ENCODE measurements around the gene PSORS1C2. TPM values are rescaled to one million over a fixed set of nuclear protein-coding genes. Genes with fewer than 3 reads are reported as not detected.
"Not testable (repeated sequence)": the region's sequence is repeated elsewhere in the genome, so short reads cannot be mapped to it uniquely, and the experiment has no call there.

Gene PSORS1C2
- total RNA-seq, 1 experiment from 2014 or later, result not detected

- not testable (repeated sequence) for H3K9me3 ChIP-seq (ENCODE audit: low read length); H3K9ac ChIP-seq (ENCODE audit: low read length)
These were observed 31.2 kb upstream of the PSORS1C2 start for GRCh38 chr6:31169858-31170599.

DNA sequence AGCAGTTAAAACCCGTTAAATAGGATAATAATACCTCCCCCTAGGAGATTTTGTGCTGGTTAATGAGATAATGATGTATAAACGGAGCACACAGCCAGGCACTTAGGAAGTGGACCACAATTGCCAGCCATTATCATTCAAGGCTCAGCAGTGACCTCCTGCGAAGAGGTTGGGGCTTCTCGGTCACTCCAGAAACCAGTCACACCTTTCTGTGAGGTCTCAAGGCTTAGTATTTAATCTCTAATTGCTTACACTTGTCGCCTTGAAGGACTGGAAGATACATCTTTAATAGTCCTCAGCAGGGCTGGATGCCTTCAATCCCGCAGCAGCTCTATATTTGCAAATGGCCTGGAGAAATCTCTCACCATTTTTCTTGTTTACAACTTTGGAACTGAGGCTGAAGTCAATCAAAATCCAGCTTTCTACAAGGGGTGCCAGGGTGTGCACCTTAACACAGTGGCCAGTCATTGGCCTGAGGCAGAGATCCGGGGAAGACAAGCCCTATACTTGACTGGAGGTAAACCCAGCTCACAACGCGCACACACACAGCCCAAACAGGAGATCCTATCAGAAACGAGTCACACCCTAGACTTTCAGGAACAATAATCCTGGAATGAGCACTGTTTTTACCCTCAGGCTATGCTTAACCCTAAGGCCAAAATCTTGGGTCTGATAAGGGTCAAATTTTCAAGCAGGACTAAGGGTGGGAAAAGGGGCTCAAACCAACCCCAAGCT, 30.4 kb upstream of the PSORS1C2 start:
- no peaks in the 10 kb centered on the region for H3K9me2 ChIP-seq (replicated peaks; ENCODE audit: insufficient read depth, low read length)
- H3K4me2 ChIP-seq (ENCODE audit: low read depth, low read length, poor library complexity, severe bottlenecking), result no peak overlapping the region
- DNase-seq, result no peak
- no peak overlapping the region for H3K9ac ChIP-seq (ENCODE audit: low read length)
- no peaks in the 10 kb centered on the region for H3K79me2 ChIP-seq (ENCODE audit: low read length)
- no peak overlapping the region for H3K4me3 ChIP-seq (ENCODE audit: low read length)
- no peaks in the 10 kb centered on the region for H4K20me1 ChIP-seq (ENCODE audit: insufficient read depth, low read depth, low read length)
- H3K4me1 ChIP-seq (ENCODE audit: low read length), result peaks cover 12% of the 10 kb centered on the region
- no peaks in the 10 kb centered on the region for H3K27me3 ChIP-seq (ENCODE audit: low read length)
- H3K27ac ChIP-seq (ENCODE audit: low read length), result no peak overlapping the region
- no peaks in the 10 kb centered on the region for H3K9me3 ChIP-seq (ENCODE audit: low read length)
- H2AFZ ChIP-seq (ENCODE audit: low read length), result no peak overlapping the region
- no peaks in the 10 kb centered on the region for H3K36me3 ChIP-seq (ENCODE audit: insufficient read depth, low read length)

More at GRCh38 chr6:31169858-31170599, 31.2 kb upstream of the PSORS1C2 start:
- H3K79me2 ChIP-seq (ENCODE audit: low read length); H3K9me2 ChIP-seq (replicated peaks; ENCODE audit: insufficient read depth, low read length); H4K20me1 ChIP-seq (ENCODE audit: insufficient read depth, low read depth, low read length); H2AFZ ChIP-seq (ENCODE audit: low read length); H3K4me1 ChIP-seq (ENCODE audit: low read length); H3K4me3 ChIP-seq (ENCODE audit: low read length); H3K27me3 ChIP-seq (ENCODE audit: low read length); H3K4me2 ChIP-seq (ENCODE audit: low read depth, low read length, poor library complexity, severe bottlenecking); DNase-seq; H3K27ac ChIP-seq (ENCODE audit: low read length); H3K36me3 ChIP-seq (ENCODE audit: insufficient read depth, low read length): not testable (repeated sequence)

GRCh38 chr6:31168606-31169005, 29.7 kb upstream of the PSORS1C2 start:
- H3K9me2 ChIP-seq (replicated peaks; ENCODE audit: insufficient read depth, low read length), result no peaks in the 10 kb centered on the region
- peaks cover under 1% of the 10 kb centered on the region; the same call in 1 of the 2 replicates for H4K20me1 ChIP-seq (ENCODE audit: insufficient read depth, low read depth, low read length)
- DNase-seq, result no peak
- H3K4me1 ChIP-seq (ENCODE audit: low read length), result peaks cover 18% of the 10 kb centered on the region
- H2AFZ ChIP-seq (ENCODE audit: low read length), result no peak overlapping the region
- no peaks in the 10 kb centered on the region for H3K9me3 ChIP-seq (ENCODE audit: low read length)
- no peak overlapping the region for H3K4me2 ChIP-seq (ENCODE audit: low read depth, low read length, poor library complexity, severe bottlenecking)
- H3K4me3 ChIP-seq (ENCODE audit: low read length), result no peak overlapping the region
- H3K79me2 ChIP-seq (ENCODE audit: low read length), result no peaks in the 10 kb centered on the region
- no peaks in the 10 kb centered on the region for H3K36me3 ChIP-seq (ENCODE audit: insufficient read depth, low read length)
- no peak overlapping the region for H3K27ac ChIP-seq (ENCODE audit: low read length)
- no peak overlapping the region for H3K9ac ChIP-seq (ENCODE audit: low read length)
- no peaks in the 10 kb centered on the region for H3K27me3 ChIP-seq (ENCODE audit: low read length)

GRCh38 chr6:31165986-31166385, 27.1 kb upstream of the PSORS1C2 start:
- Histone ChIP-seq H3K4me3 (ENCODE audit: low read length) (no peak overlapping the region), H3K9me2 (replicated peaks; ENCODE audit: insufficient read depth, low read length) (no peaks in the 10 kb centered on the region), H3K36me3 (ENCODE audit: insufficient read depth, low read length) (peaks cover 3% of the 10 kb centered on the region), H3K27me3 (ENCODE audit: low read length) (no peaks in the 10 kb centered on the region), H3K9ac (ENCODE audit: low read length) (no peak overlapping the region), H3K4me1 (ENCODE audit: low read length) (peaks cover 32% of the 10 kb centered on the region), H2AFZ (ENCODE audit: low read length) (no peak overlapping the region), H3K79me2 (ENCODE audit: low read length) (no peaks in the 10 kb centered on the region), H4K20me1 (ENCODE audit: insufficient read depth, low read depth, low read length) (peaks cover 13% of the 10 kb centered on the region), H3K27ac (ENCODE audit: low read length) (no peak overlapping the region), H3K9me3 (ENCODE audit: low read length) (no peaks in the 10 kb centered on the region), H3K4me2 (ENCODE audit: low read depth, low read length, poor library complexity, severe bottlenecking) (no peak overlapping the region)
- no peak for DNase-seq

- Histone ChIP-seq H3K4me1 (ENCODE audit: low read length) (peaks cover 32% of the 10 kb centered on the region), H4K20me1 (ENCODE audit: insufficient read depth, low read depth, low read length) (peaks cover 13% of the 10 kb centered on the region)
- H3K36me3 ChIP-seq (ENCODE audit: insufficient read depth, low read length); H2AFZ ChIP-seq (ENCODE audit: low read length); H3K9ac ChIP-seq (ENCODE audit: low read length); H3K9me2 ChIP-seq (replicated peaks; ENCODE audit: insufficient read depth, low read length); H3K79me2 ChIP-seq (ENCODE audit: low read length); DNase-seq; H3K27me3 ChIP-seq (ENCODE audit: low read length); H3K27ac ChIP-seq (ENCODE audit: low read length); H3K4me3 ChIP-seq (ENCODE audit: low read length); H3K9me3 ChIP-seq (ENCODE audit: low read length); H3K4me2 ChIP-seq (ENCODE audit: low read depth, low read length, poor library complexity, severe bottlenecking): not testable (repeated sequence)
These were observed 26.4 kb upstream of the PSORS1C2 start for GRCh38 chr6:31165064-31165832.

- DNase-seq; H3K9ac ChIP-seq (ENCODE audit: low read length); H2AFZ ChIP-seq (ENCODE audit: low read length); H3K36me3 ChIP-seq (ENCODE audit: insufficient read depth, low read length); H3K4me2 ChIP-seq (ENCODE audit: low read depth, low read length, poor library complexity, severe bottlenecking); H3K9me3 ChIP-seq (ENCODE audit: low read length); H3K79me2 ChIP-seq (ENCODE audit: low read length); H3K9me2 ChIP-seq (replicated peaks; ENCODE audit: insufficient read depth, low read length); H3K27ac ChIP-seq (ENCODE audit: low read length); H3K27me3 ChIP-seq (ENCODE audit: low read length); H3K4me3 ChIP-seq (ENCODE audit: low read length): not testable (repeated sequence)
- H3K4me1 ChIP-seq (ENCODE audit: low read length), result peaks cover 38% of the 10 kb centered on the region
- H4K20me1 ChIP-seq (ENCODE audit: insufficient read depth, low read depth, low read length), result peaks cover 13% of the 10 kb centered on the region
These were observed 25.7 kb upstream of the PSORS1C2 start for GRCh38 chr6:31164475-31165063.

GRCh38 chr6:31163922-31164321, 25.1 kb upstream of the PSORS1C2 start:
- no peak overlapping the region for H3K4me2 ChIP-seq (ENCODE audit: low read depth, low read length, poor library complexity, severe bottlenecking)
- H3K27ac ChIP-seq (ENCODE audit: low read length), result no peak overlapping the region
- H3K9me3 ChIP-seq (ENCODE audit: low read length), result no peaks in the 10 kb centered on the region

More at GRCh38 chr6:31163922-31164321, 25.1 kb upstream of the PSORS1C2 start:
- peaks cover 44% of the 10 kb centered on the region for H3K4me1 ChIP-seq (ENCODE audit: low read length)
- H4K20me1 ChIP-seq (ENCODE audit: insufficient read depth, low read depth, low read length), result peaks cover 13% of the 10 kb centered on the region
- no peak overlapping the region for H3K9ac ChIP-seq (ENCODE audit: low read length)
- DNase-seq, result peak; percentile 54
- no peak overlapping the region for H3K4me3 ChIP-seq (ENCODE audit: low read length)
- H3K36me3 ChIP-seq (ENCODE audit: insufficient read depth, low read length), result peaks cover 3% of the 10 kb centered on the region
- no peaks in the 10 kb centered on the region for H3K9me2 ChIP-seq (replicated peaks; ENCODE audit: insufficient read depth, low read length)
- H2AFZ ChIP-seq (ENCODE audit: low read length), result no peak overlapping the region
- H3K27me3 ChIP-seq (ENCODE audit: low read length), result no peaks in the 10 kb centered on the region
- peaks cover 5% of the 10 kb centered on the region; the same call in 1 of the 2 replicates for H3K79me2 ChIP-seq (ENCODE audit: low read length)

All from Karpas-422 (cell line).